ENCODE data around the gene ADARB2.

DNA sequence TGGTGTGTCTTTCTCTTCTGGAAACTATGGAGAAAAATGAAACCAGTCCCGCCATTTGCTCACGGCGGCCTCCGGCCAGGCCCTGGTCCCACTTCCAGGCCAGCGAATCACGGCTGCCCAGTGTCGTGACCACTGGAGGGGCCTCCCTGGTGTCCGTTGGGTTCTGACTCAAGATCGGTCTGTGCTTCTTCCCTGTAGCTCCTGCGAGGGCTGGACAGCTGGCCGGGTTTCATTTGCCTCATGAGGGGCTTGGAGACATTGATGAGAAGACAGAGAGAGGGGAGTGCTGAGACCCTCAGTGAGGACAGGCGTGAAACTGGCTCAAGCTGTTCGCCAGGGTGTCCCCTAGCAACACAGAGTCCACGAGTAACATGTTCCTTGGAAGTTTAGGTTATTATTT, 108.6 kb downstream of the ADARB2 start:
- TF ChIP-seq, protein P1, sequence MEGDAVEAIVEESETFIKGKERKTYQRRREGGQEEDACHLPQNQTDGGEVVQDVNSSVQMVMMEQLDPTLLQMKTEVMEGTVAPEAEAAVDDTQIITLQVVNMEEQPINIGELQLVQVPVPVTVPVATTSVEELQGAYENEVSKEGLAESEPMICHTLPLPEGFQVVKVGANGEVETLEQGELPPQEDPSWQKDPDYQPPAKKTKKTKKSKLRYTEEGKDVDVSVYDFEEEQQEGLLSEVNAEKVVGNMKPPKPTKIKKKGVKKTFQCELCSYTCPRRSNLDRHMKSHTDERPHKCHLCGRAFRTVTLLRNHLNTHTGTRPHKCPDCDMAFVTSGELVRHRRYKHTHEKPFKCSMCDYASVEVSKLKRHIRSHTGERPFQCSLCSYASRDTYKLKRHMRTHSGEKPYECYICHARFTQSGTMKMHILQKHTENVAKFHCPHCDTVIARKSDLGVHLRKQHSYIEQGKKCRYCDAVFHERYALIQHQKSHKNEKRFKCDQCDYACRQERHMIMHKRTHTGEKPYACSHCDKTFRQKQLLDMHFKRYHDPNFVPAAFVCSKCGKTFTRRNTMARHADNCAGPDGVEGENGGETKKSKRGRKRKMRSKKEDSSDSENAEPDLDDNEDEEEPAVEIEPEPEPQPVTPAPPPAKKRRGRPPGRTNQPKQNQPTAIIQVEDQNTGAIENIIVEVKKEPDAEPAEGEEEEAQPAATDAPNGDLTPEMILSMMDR (IDR thresholded peaks at IDR 0.05), result no peak
- TF ChIP-seq EP300 (IDR thresholded peaks at IDR 0.05), result no peak
- no peak for TF ChIP-seq POLR2A (IDR thresholded peaks at IDR 0.05)
